Astrocyte (in vitro differentiated cells and primary cell): Measurements from ENCODE around the gene RALGPS1.

ENCODE experiments used
- EZH2 ChIP-seq: IDR thresholded peaks from 2 replicates; pipeline ENCODE4 v1.6.1; 2012; ENCODE audit warnings: mild to moderate bottlenecking, low read length, inconsistent platforms; ENCODE audit not compliant: insufficient read depth
- TF ChIP-seq, protein P1 (sequence below): IDR thresholded peaks from 2 replicates; pipeline ENCODE4 v1.5.1; 2011; ENCODE audit warnings: low read depth, mild to moderate bottlenecking, inconsistent platforms, low read length, moderate library complexity; ENCODE audit not compliant: insufficient read depth

DNA sequence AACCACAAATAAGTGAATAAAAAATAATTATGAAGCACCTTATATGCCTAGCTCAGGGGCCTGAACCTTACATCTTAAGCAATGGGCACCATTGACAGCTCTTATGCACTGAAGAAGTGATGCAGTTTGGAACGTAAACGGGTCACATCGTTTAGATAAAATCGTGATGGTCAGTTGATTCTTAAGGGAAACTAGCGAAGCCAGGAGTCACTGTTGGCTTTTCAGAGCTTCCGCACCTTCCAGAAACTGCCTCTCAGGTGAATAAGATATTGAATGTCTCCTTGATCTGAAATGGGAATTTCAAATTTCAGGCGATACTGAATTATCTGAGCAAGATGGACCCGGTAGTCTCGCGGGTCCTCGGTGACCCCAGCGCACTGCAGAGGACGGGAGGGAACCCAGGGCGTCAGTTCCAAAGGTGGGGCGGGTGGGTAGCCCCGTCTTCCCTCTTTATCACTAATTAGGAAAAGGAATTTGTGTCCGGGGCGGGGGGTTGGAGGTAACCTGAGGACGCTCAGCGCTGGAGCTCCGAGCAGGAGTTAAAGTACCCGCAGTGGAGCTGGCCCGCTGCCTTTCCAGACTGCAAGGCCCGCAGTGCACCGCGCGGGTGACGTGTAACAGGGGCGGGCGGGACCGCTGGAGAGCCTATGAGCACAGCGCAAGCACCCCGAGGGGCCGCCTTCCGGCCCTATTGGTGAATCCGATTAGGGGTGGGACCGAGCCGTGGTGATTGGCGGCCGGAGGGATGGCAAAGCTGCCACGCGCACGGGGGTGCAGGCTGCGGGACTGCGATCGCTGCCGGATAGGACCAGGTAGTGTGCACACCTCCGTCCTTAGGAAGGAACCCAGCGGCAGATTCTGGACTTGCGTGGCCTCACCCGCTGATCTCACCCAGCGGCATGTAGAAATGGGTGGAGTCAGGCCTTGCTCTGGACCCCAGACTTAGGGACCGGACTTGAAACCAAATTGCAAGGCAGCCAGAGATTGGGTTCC, 330.3 kb downstream of the RALGPS1 start:
- TF ChIP-seq, protein P1, sequence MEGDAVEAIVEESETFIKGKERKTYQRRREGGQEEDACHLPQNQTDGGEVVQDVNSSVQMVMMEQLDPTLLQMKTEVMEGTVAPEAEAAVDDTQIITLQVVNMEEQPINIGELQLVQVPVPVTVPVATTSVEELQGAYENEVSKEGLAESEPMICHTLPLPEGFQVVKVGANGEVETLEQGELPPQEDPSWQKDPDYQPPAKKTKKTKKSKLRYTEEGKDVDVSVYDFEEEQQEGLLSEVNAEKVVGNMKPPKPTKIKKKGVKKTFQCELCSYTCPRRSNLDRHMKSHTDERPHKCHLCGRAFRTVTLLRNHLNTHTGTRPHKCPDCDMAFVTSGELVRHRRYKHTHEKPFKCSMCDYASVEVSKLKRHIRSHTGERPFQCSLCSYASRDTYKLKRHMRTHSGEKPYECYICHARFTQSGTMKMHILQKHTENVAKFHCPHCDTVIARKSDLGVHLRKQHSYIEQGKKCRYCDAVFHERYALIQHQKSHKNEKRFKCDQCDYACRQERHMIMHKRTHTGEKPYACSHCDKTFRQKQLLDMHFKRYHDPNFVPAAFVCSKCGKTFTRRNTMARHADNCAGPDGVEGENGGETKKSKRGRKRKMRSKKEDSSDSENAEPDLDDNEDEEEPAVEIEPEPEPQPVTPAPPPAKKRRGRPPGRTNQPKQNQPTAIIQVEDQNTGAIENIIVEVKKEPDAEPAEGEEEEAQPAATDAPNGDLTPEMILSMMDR: no peak
- no peak for TF ChIP-seq EZH2
